GM19372 (cell line): Measurements from ENCODE around the gene CA10.

Experiments used
- ATAC-seq: cut with Tn5 transposase; IDR thresholded peaks from one replicate; pipeline ENCODE4 v1.9.1; 2021; ENCODE audit warnings: mild to moderate bottlenecking, low read depth, moderate library complexity; ENCODE audit not compliant: unreplicated experiment

The CA10 gene

GRCh38 chr17:51662204-51663056, 496.1 kb downstream of the CA10 start:
- no peak for ATAC-seq

GRCh38 chr17:51661403-51661802, 497.1 kb downstream of the CA10 start:
- ATAC-seq = no peak

GRCh38 chr17:51660266-51660665, 498.2 kb downstream of the CA10 start:
- ATAC-seq = no peak

- ATAC-seq = no peak
Observed at GRCh38 chr17:51657224-51657623, 501.3 kb downstream of the CA10 start.

GRCh38 chr17:51653878-51654277, 504.6 kb downstream of the CA10 start:
- no peak for ATAC-seq

- no peak for ATAC-seq
Observed at GRCh38 chr17:51652529-51652928, 506.0 kb downstream of the CA10 start.

GRCh38 chr17:51651513-51652298, 506.8 kb downstream of the CA10 start:
- ATAC-seq = no peak

GRCh38 chr17:51650772-51651171, 507.7 kb downstream of the CA10 start:
- no peak for ATAC-seq

GRCh38 chr17:51650202-51650601, 508.3 kb downstream of the CA10 start:
- ATAC-seq = no peak

GRCh38 chr17:51647826-51648225, 510.7 kb downstream of the CA10 start:
- ATAC-seq = no peak

- ATAC-seq = no peak
Observed at GRCh38 chr17:51647067-51647466, 511.4 kb downstream of the CA10 start.

GRCh38 chr17:51646539-51646938, 512.0 kb downstream of the CA10 start:
- no peak for ATAC-seq

GRCh38 chr17:51645056-51645455, 513.5 kb downstream of the CA10 start:
- ATAC-seq = no peak

GRCh38 chr17:51643702-51644490, 514.6 kb downstream of the CA10 start:
- ATAC-seq = no peak

GRCh38 chr17:51642029-51642428, 516.5 kb downstream of the CA10 start:
- ATAC-seq = no peak

- no peak for ATAC-seq
Observed at GRCh38 chr17:51640108-51640622, 518.3 kb downstream of the CA10 start.

- ATAC-seq = no peak
Observed at GRCh38 chr17:51638971-51639370, 519.5 kb downstream of the CA10 start.

- ATAC-seq = no peak
Observed at GRCh38 chr17:51636291-51636690, 522.2 kb downstream of the CA10 start.

- ATAC-seq = no peak
Observed at GRCh38 chr17:51630101-51630671, 528.3 kb downstream of the CA10 start.

GRCh38 chr17:51629232-51629631, 529.3 kb downstream of the CA10 start:
- ATAC-seq = no peak
